SU-DHL-6 (cell line): ENCODE measurements around the gene RHBDF2.

Experiments
- CTCF ChIP-seq: fragments of 200-600 bp; sonication (generic); IDR thresholded peaks from one replicate; pipeline ENCODE4 v1.5.1; 2017; ENCODE audit warnings: antibody characterized with exemption, mild to moderate bottlenecking, low read length, moderate library complexity; ENCODE audit not compliant: insufficient read depth, poor library complexity, severe bottlenecking
- EZH2phosphoT487 ChIP-seq: fragments of 200-600 bp; sonication (generic), shearing (Covaris generic); conservative IDR thresholded peaks from 2 replicates; pipeline ENCODE4 v1.6.1; 2018; ENCODE audit warnings: mild to moderate bottlenecking, antibody characterized with exemption, low read length, moderate library complexity, mixed read lengths

GRCh38 chr17:76478730-76479514, 22.3 kb downstream of the RHBDF2 start:
- TF ChIP-seq CTCF = no peak
- TF ChIP-seq EZH2phosphoT487 = no peak
